ENCODE results near the gene IFT43. TPM values are rescaled to one million over a fixed set of nuclear protein-coding genes. Genes with fewer than 3 reads are reported as not detected.

IFT43 gene
- total and polyA plus RNA-seq, 9 of the 15 experiments (the other 6 are each of a cell fraction or from before 2014, with no cell fraction given): 4.9 to 12.8 (median 8.0) TPM

DNA sequence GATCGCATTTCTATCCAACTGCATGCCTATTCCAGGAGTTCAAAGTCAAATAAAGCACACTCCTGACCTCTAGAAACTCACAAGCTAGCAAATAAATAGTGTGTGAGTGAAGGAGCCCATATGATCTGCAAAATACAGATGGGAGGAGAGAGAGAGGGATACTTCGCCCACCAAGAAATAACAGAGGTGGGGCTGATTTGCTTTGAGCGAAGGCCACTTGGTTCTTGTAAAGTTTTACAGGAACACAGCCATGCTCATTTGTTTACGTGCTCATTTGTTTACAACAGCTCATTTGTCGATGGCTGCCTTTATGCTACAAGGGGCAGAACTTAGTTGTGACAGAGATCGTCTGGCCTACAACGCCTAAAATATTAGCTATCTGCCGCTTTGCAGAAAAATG, 102.8 kb downstream of the IFT43 start (continued):
- TF ChIP-seq, protein P1, sequence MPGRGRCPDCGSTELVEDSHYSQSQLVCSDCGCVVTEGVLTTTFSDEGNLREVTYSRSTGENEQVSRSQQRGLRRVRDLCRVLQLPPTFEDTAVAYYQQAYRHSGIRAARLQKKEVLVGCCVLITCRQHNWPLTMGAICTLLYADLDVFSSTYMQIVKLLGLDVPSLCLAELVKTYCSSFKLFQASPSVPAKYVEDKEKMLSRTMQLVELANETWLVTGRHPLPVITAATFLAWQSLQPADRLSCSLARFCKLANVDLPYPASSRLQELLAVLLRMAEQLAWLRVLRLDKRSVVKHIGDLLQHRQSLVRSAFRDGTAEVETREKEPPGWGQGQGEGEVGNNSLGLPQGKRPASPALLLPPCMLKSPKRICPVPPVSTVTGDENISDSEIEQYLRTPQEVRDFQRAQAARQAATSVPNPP (IDR thresholded peaks at IDR 0.05; ENCODE audit: borderline replicate concordance, insufficient read depth, insufficient read length): no peak

DNA sequence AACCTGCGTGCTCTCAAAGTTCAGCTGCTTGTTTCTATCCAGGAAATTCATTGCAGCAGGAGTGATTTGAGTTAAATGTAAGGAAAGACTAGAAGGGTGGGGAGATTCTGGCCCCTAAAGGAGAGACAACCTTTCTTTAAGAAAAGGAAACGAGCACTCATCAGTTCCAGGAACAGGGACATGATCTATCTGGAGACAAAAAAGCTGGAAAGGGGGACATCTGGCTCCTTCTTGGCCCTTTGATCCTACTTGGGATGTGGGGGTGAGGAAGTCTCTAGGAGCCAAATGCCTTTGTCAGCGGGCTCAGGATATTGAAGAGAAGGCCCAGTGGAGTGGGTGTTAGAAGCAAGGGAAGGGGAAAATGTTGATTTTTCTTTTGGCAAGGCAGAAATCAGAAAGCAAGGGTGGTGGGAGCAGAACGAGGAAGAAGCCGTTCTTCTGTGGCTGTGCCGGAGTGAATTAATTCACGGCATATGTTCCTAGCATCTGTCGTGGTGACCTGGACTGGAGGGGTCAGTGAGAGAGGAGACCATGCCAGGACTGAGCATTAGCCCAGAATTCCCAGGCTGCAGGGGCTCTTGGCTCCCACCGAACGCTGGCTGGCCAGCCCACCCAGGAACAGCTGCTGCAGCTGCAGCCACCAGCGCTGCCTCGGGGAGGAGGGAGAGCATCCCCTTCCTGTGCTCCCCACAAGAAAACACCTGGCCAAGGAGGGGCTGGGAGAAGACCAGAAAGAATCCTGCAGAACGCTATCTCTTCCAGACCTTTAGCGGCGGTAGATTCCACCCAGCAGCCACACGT, 103.4 kb downstream of the IFT43 start:
- peaks cover 5 to 28% of the 10 kb centered on the region in 2 experiments; a peak in 3 of 5 replicates for H3K27me3 ChIP-seq (ENCODE audit: control insufficient read depth in 2 of 2, insufficient read depth in 2 of 2, low read length in 2 of 2)
- no peak overlapping the region for H3K4me2 ChIP-seq (ENCODE audit: insufficient read depth, low read length)
- no peak overlapping the region for H3K27ac ChIP-seq (ENCODE audit: extremely low read depth, low read depth, low read length)
- no peaks in the 10 kb centered on the region for H3K36me3 ChIP-seq (ENCODE audit: control insufficient read depth, insufficient read depth, low read length)
- BruUV-seq (replicated peaks): no TSS peak
- in situ Hi-C loops (cut with MboI): no loop called here
- ATAC-seq: no peak
- no peak overlapping the region for H2AFZ ChIP-seq (ENCODE audit: low read depth, low read length)
- H3K9me1 ChIP-seq (ENCODE audit: control insufficient read depth, insufficient read depth, low read length): no peaks in the 10 kb centered on the region
- H3K4me3 ChIP-seq: no peak overlapping the region
- TF ChIP-seq HSF4 (CRISPR knock-in tag; IDR thresholded peaks at IDR 0.05; ENCODE audit: borderline replicate concordance) (no peak), MCM3 (IDR thresholded peaks at IDR 0.05) (no peak), SOX6 (IDR thresholded peaks at IDR 0.05) (no peak), PKNOX1 (IDR thresholded peaks at IDR 0.05) (no peak), ZNF766 (CRISPR knock-in tag; conservative IDR thresholded peaks at IDR 0.05) (no peak), ZNF263 (CRISPR knock-in tag; IDR thresholded peaks at IDR 0.05; ENCODE audit: borderline replicate concordance) (peak; percentile 54; the same call in 1 of the 2 replicates), MYC (IDR thresholded peaks at IDR 0.05; ENCODE audit: low read depth, low read length) (no peak), MYC (CRISPR knock-in tag; IDR thresholded peaks at IDR 0.05; ENCODE audit: borderline replicate concordance, low read depth) (no peak), ADNP (tag; IDR thresholded peaks at IDR 0.05) (no peak)
- intact Hi-C loops (cut with micrococcal nuclease): no loop called here
- FAIRE-seq: no peak
- no peaks in the 10 kb centered on the region; a peak in 1 of 5 replicates for H3K4me1 ChIP-seq (replicated peaks in 1 of 2; ENCODE audit: control insufficient read depth in 2 of 2, insufficient read depth in 2 of 2, low read length in 2 of 2)
- 12% methylated on average over 8 of the region's 16 CpGs for WGBS (ENCODE audit: insufficient coverage, low coverage, missing lambda C conversion rate)
- H3K79me2 ChIP-seq (ENCODE audit: control insufficient read depth, insufficient read depth, low read length): no peaks in the 10 kb centered on the region
- ChIA-PET CTCF (ENCODE audit: low intra/inter-chr PET ratio) (no interaction called here), POLR2A (interaction anchor here (1.2 kb wide), 1 partner anchor 39 kb away, joined by 3 read pairs; no protein-coding TSS in a partner anchor)
- no peaks in the 10 kb centered on the region for H4K20me1 ChIP-seq (replicated peaks; ENCODE audit: control insufficient read depth, insufficient read depth, low read length)
- no peak for DNase-seq (ENCODE audit: extremely low read depth in 1 of 4, low spot score in 3 of 4)
- H3K9ac ChIP-seq (ENCODE audit: insufficient read depth in 1 of 2, low read depth in 2 of 2, low read length in 2 of 2): no peak overlapping the region
- H3K9me3 ChIP-seq (replicated peaks; ENCODE audit: control insufficient read depth, insufficient read depth, low read depth, low read length): no peaks in the 10 kb centered on the region

Measured in K562 (cell line).